HEK293 (cell line): ENCODE results near the gene ZNF175.

Experiments used
- CTCF ChIA-PET: fragments of 350-600 bp; formaldehyde crosslinking; extraction: SDS; loops from one replicate; lab custom pipeline; 2021; ENCODE audit warnings: antibody characterized with exemption; lab: Yijun Ruan, JAX
- POLR2A ChIA-PET: fragments of 300-600 bp; formaldehyde crosslinking; extraction: SDS; loops from one replicate; lab custom pipeline; 2020; ENCODE audit warnings: antibody characterized with exemption, inconsistent platforms; lab: Yijun Ruan, JAX
- H3K27ac ChIP-seq: fragments of 200-500 bp; sonication (Bioruptor generic); 2 replicates; pipeline ENCODE4 v1.5.1; 2014; ENCODE audit warnings: low read depth, low read length, control low read depth, inconsistent platforms; ENCODE audit errors: extremely low read depth
- H3K36me3 ChIP-seq, 2 experiments: fragments of 200-500 bp in 1 of 2; sonication (Bioruptor generic) in 1 of 2; 1 replicate in 1 of 2; 2 replicates in 1 of 2; pipeline ENCODE4 v1.5.1; 2014 to 2017; ENCODE audit warnings: inconsistent platforms in 2 of 2, low read length in 2 of 2; ENCODE audit not compliant: control insufficient read depth in 2 of 2, insufficient read depth in 1 of 2
- H3K4me1 ChIP-seq: fragments of 200-500 bp; sonication (Bioruptor generic); 2 replicates; pipeline ENCODE4 v1.5.1; 2014; ENCODE audit warnings: mild to moderate bottlenecking, low read length, inconsistent platforms; ENCODE audit not compliant: control insufficient read depth, insufficient read depth
- H3K4me3 ChIP-seq: 2 replicates; pipeline ENCODE4 v1.5.1; 2011; ENCODE audit warnings: low read depth, mild to moderate bottlenecking, control low read depth, low read length, moderate library complexity
- H3K9me3 ChIP-seq: fragments of 200-500 bp; sonication (Bioruptor generic); 2 replicates; pipeline ENCODE4 v1.5.1; 2014; ENCODE audit warnings: low read depth, low read length, inconsistent platforms; ENCODE audit not compliant: control insufficient read depth, insufficient read depth
- BCL11A ChIP-seq: fragments of 450-650 bp; formaldehyde crosslinking; IDR thresholded peaks from 2 replicates; pipeline ENCODE4 v1.5.1; 2016; ENCODE audit warnings: low read depth, missing biosample characterization, missing genetic modification characterization
- ELK4 ChIP-seq: IDR thresholded peaks from 2 replicates; pipeline ENCODE4 v1.6.1; 2011; ENCODE audit warnings: mild to moderate bottlenecking, low read depth, low read length, borderline replicate concordance
- INSM2 ChIP-seq: fragments of 450-650 bp; formaldehyde crosslinking; IDR thresholded peaks from 2 replicates; pipeline ENCODE4 v1.5.1; 2016; ENCODE audit warnings: missing biosample characterization, missing genetic modification characterization
- KLF10 ChIP-seq: fragments of 450-650 bp; IDR thresholded peaks from 2 replicates; pipeline ENCODE4 v1.5.1; 2018; ENCODE audit warnings: missing biosample characterization, mild to moderate bottlenecking, missing genetic modification characterization
- OSR2 ChIP-seq: fragments of 450-650 bp; formaldehyde crosslinking; IDR thresholded peaks from 2 replicates; pipeline ENCODE4 v1.5.1; 2016; ENCODE audit warnings: missing biosample characterization, missing genetic modification characterization
- PRDM1 ChIP-seq: fragments of 450-650 bp; formaldehyde crosslinking; IDR thresholded peaks from 2 replicates; pipeline ENCODE4; 2016; ENCODE audit warnings: missing biosample characterization, missing genetic modification characterization
- SALL2 ChIP-seq: fragments of 450-650 bp; formaldehyde crosslinking; IDR thresholded peaks from 2 replicates; pipeline ENCODE4 v1.5.0; 2017; ENCODE audit warnings: missing biosample characterization, mild to moderate bottlenecking, missing genetic modification characterization, borderline replicate concordance
- ZBTB6 ChIP-seq: fragments of 450-650 bp; formaldehyde crosslinking; IDR thresholded peaks from 2 replicates; pipeline ENCODE4 v1.5.1; 2017; ENCODE audit warnings: missing biosample characterization, missing genetic modification characterization
- ZNF23 ChIP-seq: fragments of 450-650 bp; formaldehyde crosslinking; IDR thresholded peaks from 2 replicates; pipeline ENCODE4 v1.5.1; 2016; ENCODE audit warnings: missing biosample characterization, missing genetic modification characterization, borderline replicate concordance
- ZNF266 ChIP-seq: fragments of 450-650 bp; formaldehyde crosslinking; IDR thresholded peaks from 2 replicates; pipeline ENCODE4 v1.5.1; 2016; ENCODE audit warnings: missing biosample characterization, missing genetic modification characterization, low read depth
- ZNF280D ChIP-seq: fragments of 450-650 bp; formaldehyde crosslinking; IDR thresholded peaks from 2 replicates; pipeline ENCODE4 v1.5.1; 2016; ENCODE audit warnings: missing biosample characterization, missing genetic modification characterization
- ZNF366 ChIP-seq: fragments of 450-650 bp; formaldehyde crosslinking; conservative IDR thresholded peaks from 2 replicates; pipeline ENCODE4 v1.5.1; 2016; ENCODE audit warnings: missing biosample characterization, missing genetic modification characterization
- ZNF530 ChIP-seq: fragments of 450-650 bp; formaldehyde crosslinking; IDR thresholded peaks from 2 replicates; pipeline ENCODE4 v1.5.1; 2016; ENCODE audit warnings: low read depth, missing biosample characterization, missing genetic modification characterization
- ZNF585B ChIP-seq: fragments of 450-650 bp; formaldehyde crosslinking; IDR thresholded peaks from 2 replicates; pipeline ENCODE4 v1.5.1; 2016; ENCODE audit warnings: missing biosample characterization, missing genetic modification characterization
- ZNF624 ChIP-seq: fragments of 450-650 bp; formaldehyde crosslinking; IDR thresholded peaks from 2 replicates; pipeline ENCODE4 v1.5.1; 2017; ENCODE audit warnings: missing biosample characterization, missing genetic modification characterization
- ZNF660 ChIP-seq: fragments of 450-650 bp; IDR thresholded peaks from 2 replicates; pipeline ENCODE4 v1.5.1; 2018; ENCODE audit warnings: missing biosample characterization, mild to moderate bottlenecking, missing genetic modification characterization
- ZNF704 ChIP-seq: fragments of 450-650 bp; formaldehyde crosslinking; IDR thresholded peaks from 2 replicates; pipeline ENCODE4 v1.5.1; 2016; ENCODE audit warnings: missing biosample characterization, missing genetic modification characterization
- ZNF76 ChIP-seq: fragments of 450-650 bp; formaldehyde crosslinking; IDR thresholded peaks from 2 replicates; pipeline ENCODE4; 2016; ENCODE audit warnings: low read depth, missing biosample characterization, missing genetic modification characterization, borderline replicate concordance
- ZSCAN30 ChIP-seq: fragments of 450-650 bp; IDR thresholded peaks from 2 replicates; pipeline ENCODE4 v1.5.1; 2018; ENCODE audit warnings: missing biosample characterization, mild to moderate bottlenecking, missing genetic modification characterization, moderate library complexity

The ZNF175 gene

GRCh38 chr19:51610576-51610975 lies 39.5 kb downstream of the ZNF175 start (continued):
- no peak for TF ChIP-seq INSM2 (tag by site-specific recombination)

- Histone ChIP-seq H3K4me1 (no peaks in the 10 kb centered on the region), H3K9me3 (no peaks in the 10 kb centered on the region), H3K36me3 (no peaks in the 10 kb centered on the region)
- ChIA-PET CTCF (interaction anchor here (0.6 to 2.1 kb wide), 8 partner anchors 23 to 552 kb away, joined by 3 to 8 read pairs (median 3); no protein-coding TSS in a partner anchor), POLR2A (interaction anchor here (0.6 kb wide), 1 partner anchor 1007 kb away, joined by 4 read pairs; no protein-coding TSS in a partner anchor)
- TF ChIP-seq ZNF266 (no peak), ZNF704 (no peak), ZSCAN30 (tag by site-specific recombination) (no peak), ZNF624 (tag by site-specific recombination) (no peak), ZNF530 (no peak), OSR2 (tag by site-specific recombination) (no peak), SALL2 (tag by site-specific recombination) (no peak), ELK4 (no peak), BCL11A (no peak), ZNF660 (tag by site-specific recombination) (no peak), ZNF76 (tag by site-specific recombination) (no peak), KLF10 (tag by site-specific recombination) (no peak), ZNF23 (tag by site-specific recombination) (no peak), ZBTB6 (tag by site-specific recombination) (no peak), ZNF585B (no peak), PRDM1 (no peak), ZNF366 (tag by site-specific recombination) (no peak), ZNF280D (tag by site-specific recombination) (no peak)
- TF ChIP-seq, all 188 proteins: peak for 0
- H3K4me3 ChIP-seq, result no peak overlapping the region
- no peak overlapping the region for H3K27ac ChIP-seq
Measured at GRCh38 chr19:51614789-51615188, 43.7 kb downstream of the ZNF175 start.
